GM13977 (cell line): ENCODE data around the gene GMDS.

Source experiments
- DNase-seq: peaks from one replicate; pipeline ENCODE4 v3.0.0; 2012; ENCODE audit warnings: low spot score
- CTCF ChIP-seq: IDR thresholded peaks from 2 replicates; pipeline ENCODE4 v1.5.1; 2012; ENCODE audit warnings: mild to moderate bottlenecking, control low read depth; ENCODE audit not compliant: insufficient read depth; ENCODE audit errors: extremely low read depth, missing control alignments
- in situ Hi-C: fragments of 300-500 bp; cut with MboI; formaldehyde crosslinking; loops from one replicate; pipeline ENCODE4 v1.12.0; 2022; ENCODE audit warnings: low sequenced_read_pairs, low pct_unique_long_range_greater_than_20kb, mixed read lengths, inconsistent platforms; ENCODE audit not compliant: unreplicated experiment

GMDS gene

GRCh38 chr6:1703091-1703855, 542.1 kb downstream of the GMDS start:
- TF ChIP-seq CTCF, result no peak
- in situ Hi-C loops, result no loop called here
- no peak for DNase-seq

GRCh38 chr6:1702580-1703051, 542.8 kb downstream of the GMDS start:
- in situ Hi-C loops, result no loop called here
- no peak for TF ChIP-seq CTCF
- DNase-seq, result no peak

- no peak for DNase-seq
- in situ Hi-C loops, result no loop called here
- no peak for TF ChIP-seq CTCF
Observed at GRCh38 chr6:1701668-1702353, 543.6 kb downstream of the GMDS start.

GRCh38 chr6:1700278-1700967, 545.0 kb downstream of the GMDS start:
- in situ Hi-C loops, result no loop called here
- TF ChIP-seq CTCF, result no peak

GRCh38 chr6:1698527-1698926, 546.9 kb downstream of the GMDS start:
- DNase-seq, result no peak
- in situ Hi-C loops, result no loop called here
- TF ChIP-seq CTCF, result no peak

More at GRCh38 chr6:1700278-1700967, 545.0 kb downstream of the GMDS start:
- DNase-seq, result no peak

- in situ Hi-C loops, result no loop called here
- DNase-seq, result no peak
- TF ChIP-seq CTCF, result no peak
Observed at GRCh38 chr6:1697688-1698351, 547.6 kb downstream of the GMDS start.
